Left forelimb (tissue), 1 donor: ENCODE data around the gene AHNAK.
A peak's percentile ranks its signal among the peaks of the same experiment; 100 is the strongest.
"Not testable (repeated sequence)": the region's sequence is repeated elsewhere in the genome, so short reads cannot be mapped to it uniquely, and the experiment has no call there.

Experiments
- DNase-seq: peaks from one replicate; pipeline ENCODE4 v3.0.0-alpha.2; 2018; ENCODE audit warnings: low spot score

Gene AHNAK

GRCh38 chr11:62573592-62574362 is 27.2 kb upstream of the AHNAK start, which contains the start of gene EEF1G:
Gene EEF1G (minus strand): TSS chr11:62573891. CDS start chr11:62573842, 49 bp downstream.
- peak; percentile 99 for DNase-seq

- no peak for DNase-seq
Observed at GRCh38 chr11:62573006-62573591, 26.5 kb upstream of the AHNAK start.

GRCh38 chr11:62572431-62572830 is 25.8 kb upstream of the AHNAK start:
- no peak for DNase-seq

GRCh38 chr11:62571493-62571892 is 24.9 kb upstream of the AHNAK start:
- not testable (repeated sequence) for DNase-seq

GRCh38 chr11:62570903-62571302 is 24.3 kb upstream of the AHNAK start:
- DNase-seq, result not testable (repeated sequence)

GRCh38 chr11:62569611-62570010 is 23.0 kb upstream of the AHNAK start:
- DNase-seq, result no peak

GRCh38 chr11:62567018-62567633 is 20.5 kb upstream of the AHNAK start:
- DNase-seq, result no peak

GRCh38 chr11:62566247-62566646 is 19.6 kb upstream of the AHNAK start:
- no peak for DNase-seq

- no peak for DNase-seq
Observed at GRCh38 chr11:62565100-62565802, 18.6 kb upstream of the AHNAK start.

GRCh38 chr11:62561677-62562230 is 15.1 kb upstream of the AHNAK start:
- DNase-seq, result not testable (repeated sequence)

- DNase-seq, result peak; percentile 81
Observed at GRCh38 chr11:62560566-62561103, 14.0 kb upstream of the AHNAK start.

- DNase-seq, result not testable (repeated sequence)
Observed at GRCh38 chr11:62559626-62560025, 13.0 kb upstream of the AHNAK start.

GRCh38 chr11:62559204-62559603 is 12.6 kb upstream of the AHNAK start:
- DNase-seq, result no peak

- DNase-seq, result no peak
Observed at GRCh38 chr11:62558669-62559068, 12.1 kb upstream of the AHNAK start.

- DNase-seq, result no peak
Observed at GRCh38 chr11:62556875-62557631, 10.4 kb upstream of the AHNAK start.

GRCh38 chr11:62556108-62556874 is 9.7 kb upstream of the AHNAK start:
- DNase-seq, result peak; percentile 85

- DNase-seq, result peak; percentile 70
Observed at GRCh38 chr11:62555464-62556107, 9.0 kb upstream of the AHNAK start.

- DNase-seq, result peak; percentile 73
Observed at GRCh38 chr11:62554387-62555167, 8.0 kb upstream of the AHNAK start.

GRCh38 chr11:62553839-62554361 is 7.3 kb upstream of the AHNAK start:
- no peak for DNase-seq
